ENCODE results near the gene STK16.

GRCh38 chr2:219272995-219273394 lies 27.7 kb downstream of the STK16 start:
- TF ChIP-seq, protein P1, sequence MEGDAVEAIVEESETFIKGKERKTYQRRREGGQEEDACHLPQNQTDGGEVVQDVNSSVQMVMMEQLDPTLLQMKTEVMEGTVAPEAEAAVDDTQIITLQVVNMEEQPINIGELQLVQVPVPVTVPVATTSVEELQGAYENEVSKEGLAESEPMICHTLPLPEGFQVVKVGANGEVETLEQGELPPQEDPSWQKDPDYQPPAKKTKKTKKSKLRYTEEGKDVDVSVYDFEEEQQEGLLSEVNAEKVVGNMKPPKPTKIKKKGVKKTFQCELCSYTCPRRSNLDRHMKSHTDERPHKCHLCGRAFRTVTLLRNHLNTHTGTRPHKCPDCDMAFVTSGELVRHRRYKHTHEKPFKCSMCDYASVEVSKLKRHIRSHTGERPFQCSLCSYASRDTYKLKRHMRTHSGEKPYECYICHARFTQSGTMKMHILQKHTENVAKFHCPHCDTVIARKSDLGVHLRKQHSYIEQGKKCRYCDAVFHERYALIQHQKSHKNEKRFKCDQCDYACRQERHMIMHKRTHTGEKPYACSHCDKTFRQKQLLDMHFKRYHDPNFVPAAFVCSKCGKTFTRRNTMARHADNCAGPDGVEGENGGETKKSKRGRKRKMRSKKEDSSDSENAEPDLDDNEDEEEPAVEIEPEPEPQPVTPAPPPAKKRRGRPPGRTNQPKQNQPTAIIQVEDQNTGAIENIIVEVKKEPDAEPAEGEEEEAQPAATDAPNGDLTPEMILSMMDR (IDR thresholded peaks at IDR 0.05): no peak
- TF ChIP-seq EZH2phosphoT487 (IDR thresholded peaks at IDR 0.05): no peak
